GM12875 (cell line): ENCODE results near the gene SIX1.

ENCODE experiments used
- H3K4me3 ChIP-seq: one replicate; pipeline ENCODE4 v1.5.1; 2011; ENCODE audit warnings: low read depth, low read length, control low read depth
- CTCF ChIP-seq: IDR thresholded peaks from 2 replicates; pipeline ENCODE4 v1.5.1; 2011; ENCODE audit warnings: low read depth, mild to moderate bottlenecking, control low read depth, inconsistent platforms, low read length, moderate library complexity, borderline replicate concordance; ENCODE audit not compliant: insufficient read depth

SIX1 gene

GRCh38 chr14:60649875-60650372, 647 bp upstream of the SIX1 start:
- H3K4me3 ChIP-seq = no peak overlapping the region

GRCh38 chr14:60648249-60648933, 886 bp downstream of the SIX1 start:
- TF ChIP-seq CTCF = no peak
- no peak overlapping the region for H3K4me3 ChIP-seq

More at GRCh38 chr14:60649875-60650372, 647 bp upstream of the SIX1 start:
- no peak for TF ChIP-seq CTCF

GRCh38 chr14:60647837-60648248, 1.4 kb downstream of the SIX1 start:
- H3K4me3 ChIP-seq = no peak overlapping the region
- TF ChIP-seq CTCF = no peak

GRCh38 chr14:60647081-60647836, 2.0 kb downstream of the SIX1 start:
- TF ChIP-seq CTCF = no peak
- no peak overlapping the region for H3K4me3 ChIP-seq

GRCh38 chr14:60646226-60646818, 3.0 kb downstream of the SIX1 start:
- no peak for TF ChIP-seq CTCF
- H3K4me3 ChIP-seq = no peak overlapping the region

- TF ChIP-seq CTCF = no peak
- no peak overlapping the region for H3K4me3 ChIP-seq
Observed at GRCh38 chr14:60645126-60645741, 4.0 kb downstream of the SIX1 start.
